ENCODE data around the gene OXLD1. TPM values are rescaled to one million over a fixed set of nuclear protein-coding genes. Genes with fewer than 3 reads are reported as not detected.
A peak's percentile ranks its signal among the peaks of the same experiment; 100 is the strongest.

The OXLD1 gene
- polyA plus RNA-seq, 1 donor (not counting 4 experiments of a cell fraction or from before 2014, with no cell fraction given) = 16.3 TPM

- Histone ChIP-seq H3K79me2 (ENCODE audit: control insufficient read depth, insufficient read depth, low read length) (peaks cover 21% of the 10 kb centered on the region), H3K27me3 (ENCODE audit: control insufficient read depth, extremely low read depth, insufficient read depth, low read length) (no peaks in the 10 kb centered on the region), H3K36me3 (ENCODE audit: control insufficient read depth in 2 of 2, extremely low read depth in 1 of 2, insufficient read depth in 2 of 2, low read length in 2 of 2) (peaks cover 0 to 8% of the 10 kb centered on the region in 2 experiments), H3K4me1 (ENCODE audit: control insufficient read depth, extremely low read depth, insufficient read depth, low read length) (peaks cover 23% of the 10 kb centered on the region), H3K4me2 (ENCODE audit: control insufficient read depth, extremely low read depth, insufficient read depth, low read depth, low read length) (no peak overlapping the region), H3K9me3 (ENCODE audit: control insufficient read depth, low read depth, low read length) (no peaks in the 10 kb centered on the region), H3K27ac (ENCODE audit: control insufficient read depth, insufficient read depth, low read length) (no peak overlapping the region), H4K20me1 (ENCODE audit: control insufficient read depth, extremely low read depth, insufficient read depth, low read length) (no peaks in the 10 kb centered on the region), H3K9me1 (ENCODE audit: control insufficient read depth, extremely low read depth, insufficient read depth, low read length) (no peaks in the 10 kb centered on the region), H3K9ac (ENCODE audit: control insufficient read depth, extremely low read depth, insufficient read depth, low read length) (no peak overlapping the region), H2AFZ (ENCODE audit: control insufficient read depth, low read length) (no peak overlapping the region), H3K4me3 (ENCODE audit: control insufficient read depth in 2 of 3, extremely low read depth in 1 of 3, insufficient read depth in 2 of 3, low read depth in 1 of 3, low read length in 3 of 3) (no peak overlapping the region)
- DNase-seq (ENCODE audit: low read depth, low spot score) = no peak
- no peak for TF ChIP-seq CTCF (optimal IDR thresholded peaks at IDR 0.05 in 1 of 3, IDR thresholded peaks at IDR 0.05 in 1 of 3, conservative IDR thresholded peaks at IDR 0.05 in 1 of 3; ENCODE audit: extremely low read depth in 1 of 3, insufficient read depth in 2 of 3, low read length in 3 of 3)
- no peak for TF ChIP-seq EZH2 (IDR thresholded peaks at IDR 0.05; ENCODE audit: low read length)
- dilution Hi-C loops (cut with MboI; ENCODE audit: extremely low pct_ligation_motif_present, low sequenced_read_pairs) = no loop called here
- FAIRE-seq = no peak
Measured at GRCh38 chr17:81714412-81715106, 48.2 kb upstream of the OXLD1 start.

- dilution Hi-C loops (cut with MboI; ENCODE audit: extremely low pct_ligation_motif_present, low sequenced_read_pairs) = no loop called here
- Histone ChIP-seq H3K79me2 (ENCODE audit: control insufficient read depth, insufficient read depth, low read length) (peaks cover 21% of the 10 kb centered on the region), H3K9me1 (ENCODE audit: control insufficient read depth, extremely low read depth, insufficient read depth, low read length) (no peaks in the 10 kb centered on the region), H4K20me1 (ENCODE audit: control insufficient read depth, extremely low read depth, insufficient read depth, low read length) (no peaks in the 10 kb centered on the region), H3K36me3 (ENCODE audit: control insufficient read depth in 2 of 2, extremely low read depth in 1 of 2, insufficient read depth in 2 of 2, low read length in 2 of 2) (peaks cover 3 to 9% of the 10 kb centered on the region in 2 experiments), H3K9ac (ENCODE audit: control insufficient read depth, extremely low read depth, insufficient read depth, low read length) (peak overlapping the region; percentile 63), H3K27ac (ENCODE audit: control insufficient read depth, insufficient read depth, low read length) (no peak overlapping the region), H3K4me2 (ENCODE audit: control insufficient read depth, extremely low read depth, insufficient read depth, low read depth, low read length) (peak overlapping the region; percentile 98), H3K9me3 (ENCODE audit: control insufficient read depth, low read depth, low read length) (no peaks in the 10 kb centered on the region), H2AFZ (ENCODE audit: control insufficient read depth, low read length) (no peak overlapping the region), H3K4me1 (ENCODE audit: control insufficient read depth, extremely low read depth, insufficient read depth, low read length) (peaks cover 23% of the 10 kb centered on the region), H3K27me3 (ENCODE audit: control insufficient read depth, extremely low read depth, insufficient read depth, low read length) (no peaks in the 10 kb centered on the region), H3K4me3 (ENCODE audit: control insufficient read depth in 2 of 3, extremely low read depth in 1 of 3, insufficient read depth in 2 of 3, low read depth in 1 of 3, low read length in 3 of 3) (peak overlapping the region; percentile 57 to 72 (median 72))
- no peak for TF ChIP-seq CTCF (optimal IDR thresholded peaks at IDR 0.05 in 1 of 3, IDR thresholded peaks at IDR 0.05 in 1 of 3, conservative IDR thresholded peaks at IDR 0.05 in 1 of 3; ENCODE audit: extremely low read depth in 1 of 3, insufficient read depth in 2 of 3, low read length in 3 of 3)
- no peak for TF ChIP-seq EZH2 (IDR thresholded peaks at IDR 0.05; ENCODE audit: low read length)
- DNase-seq (ENCODE audit: low read depth, low spot score) (no peak), FAIRE-seq (no peak)
Measured at GRCh38 chr17:81713556-81714411, 47.4 kb upstream of the OXLD1 start.

All from keratinocyte (primary cell).